HG03520 (cell line): ENCODE measurements around the gene MTAP.

Source experiments
- ATAC-seq: cut with Tn5 transposase; IDR thresholded peaks from one replicate; pipeline ENCODE4 v1.9.1; 2021; ENCODE audit warnings: mild to moderate bottlenecking, moderate library complexity; ENCODE audit not compliant: unreplicated experiment

The MTAP gene

DNA sequence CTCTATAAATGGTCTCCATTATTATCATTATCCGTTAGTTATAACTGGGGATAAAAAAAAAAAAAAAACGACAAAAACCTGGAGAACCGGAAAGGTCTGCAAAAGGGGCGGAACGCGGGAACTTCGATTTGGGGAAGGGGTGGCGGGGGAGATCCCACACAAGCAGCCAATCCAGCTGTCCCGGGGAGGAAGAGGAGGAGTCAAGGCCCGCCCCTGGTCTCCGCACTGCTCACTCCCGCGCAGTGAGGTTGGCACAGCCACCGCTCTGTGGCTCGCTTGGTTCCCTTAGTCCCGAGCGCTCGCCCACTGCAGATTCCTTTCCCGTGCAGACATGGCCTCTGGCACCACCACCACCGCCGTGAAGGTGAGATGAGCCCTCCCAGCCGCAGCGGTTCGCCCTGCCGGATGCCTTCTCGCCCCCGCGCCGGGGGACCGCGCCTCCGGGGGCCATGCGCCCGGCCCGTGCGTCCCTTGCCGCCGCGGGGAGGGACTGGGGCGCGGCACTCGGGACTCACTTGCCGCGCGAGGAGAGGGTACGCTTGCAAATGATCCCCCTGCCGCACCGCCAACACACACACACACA lies at the start of gene MTAP:
MTAP (plus strand) TSS at position 219 of the 583 bp plus-strand sequence; CDS start at position 332, 113 bp downstream.
- ATAC-seq, result peak; percentile 77

DNA sequence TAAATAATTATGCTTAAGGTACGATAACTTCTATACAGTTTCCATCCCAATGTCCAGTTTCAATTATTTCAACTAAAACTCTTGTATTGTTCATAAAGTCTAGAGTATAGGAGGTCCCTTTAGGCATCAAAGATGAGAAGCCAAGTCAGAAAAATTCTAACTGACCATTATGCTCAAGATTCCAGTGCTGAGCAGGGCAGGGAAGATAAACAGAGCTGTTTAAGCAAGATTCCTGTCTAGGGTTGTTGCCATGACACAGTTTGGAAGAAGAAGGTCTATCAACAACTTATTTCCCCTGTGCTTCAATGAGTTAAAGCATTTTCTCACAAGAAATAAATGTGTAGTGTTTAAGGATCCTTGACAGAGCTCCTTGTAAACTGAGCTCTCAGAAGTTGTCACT lies 48.9 kb upstream of the MTAP start:
- no peak for ATAC-seq

DNA sequence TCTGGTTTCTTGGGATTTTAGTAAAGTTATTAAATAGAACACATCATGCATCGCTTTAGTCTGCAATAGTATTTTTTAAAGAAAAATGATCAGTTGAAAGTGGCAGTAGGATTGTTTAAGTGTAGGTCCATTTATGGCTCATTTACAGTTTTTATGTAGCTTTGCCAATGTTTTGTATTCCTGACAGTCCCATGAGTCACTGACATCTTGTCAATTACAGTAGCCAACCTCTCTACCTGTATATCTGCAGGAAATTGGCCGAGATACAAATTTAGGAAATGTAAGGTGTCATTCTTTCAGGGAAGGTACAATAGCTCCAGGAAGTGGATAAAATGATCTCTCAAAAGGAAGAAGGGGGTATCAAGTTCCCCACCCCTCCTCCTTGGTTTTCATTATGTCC lies 47.7 kb upstream of the MTAP start:
- no peak for ATAC-seq

DNA sequence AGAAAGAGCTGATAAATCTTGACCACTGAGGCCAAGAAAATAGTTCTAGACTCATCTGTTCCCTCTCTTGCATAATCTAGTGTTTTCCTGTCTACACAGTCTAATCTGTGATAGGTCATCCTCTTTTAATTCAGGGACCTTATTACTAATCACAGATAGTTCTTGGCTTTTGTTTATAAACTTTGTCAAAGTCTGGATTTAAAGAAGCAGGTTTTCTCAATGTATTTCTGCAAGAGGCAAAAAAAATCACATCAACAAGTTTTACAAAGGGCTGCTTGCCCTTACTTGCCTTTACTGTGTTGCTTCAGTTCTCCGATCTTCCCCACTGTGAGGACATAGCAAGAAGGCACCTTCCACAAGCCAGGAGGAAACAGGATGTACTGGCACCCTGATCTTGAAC lies 43.9 kb upstream of the MTAP start:
- no peak for ATAC-seq

DNA sequence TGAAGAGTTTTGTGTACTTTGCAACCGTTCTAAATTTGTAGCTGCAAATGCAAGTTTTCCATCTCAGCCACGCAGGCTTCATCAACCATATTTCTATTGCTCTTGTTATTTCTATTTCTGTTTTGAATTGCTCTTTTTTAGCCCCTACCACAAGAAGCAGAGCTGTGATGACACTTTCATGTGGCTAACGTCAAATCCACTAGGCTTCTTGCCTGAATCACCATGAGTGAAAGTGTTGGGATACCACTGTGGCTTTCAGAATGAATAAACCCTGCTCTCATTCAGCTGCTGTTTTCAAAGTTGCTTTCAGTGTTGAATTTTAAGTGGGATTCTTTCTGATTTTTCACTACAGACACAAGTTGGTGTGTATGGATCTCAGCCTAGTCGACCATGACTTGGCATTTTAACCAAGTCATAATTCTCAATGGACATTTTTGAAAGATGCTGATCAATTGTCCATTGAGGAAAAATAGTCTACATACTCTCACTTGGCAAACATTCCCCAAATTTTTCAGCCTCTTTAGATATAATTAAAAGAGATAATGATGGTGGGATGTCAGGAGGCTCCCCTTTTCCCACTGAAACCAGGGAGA lies 41.0 kb upstream of the MTAP start:
- ATAC-seq, result peak; percentile 82

DNA sequence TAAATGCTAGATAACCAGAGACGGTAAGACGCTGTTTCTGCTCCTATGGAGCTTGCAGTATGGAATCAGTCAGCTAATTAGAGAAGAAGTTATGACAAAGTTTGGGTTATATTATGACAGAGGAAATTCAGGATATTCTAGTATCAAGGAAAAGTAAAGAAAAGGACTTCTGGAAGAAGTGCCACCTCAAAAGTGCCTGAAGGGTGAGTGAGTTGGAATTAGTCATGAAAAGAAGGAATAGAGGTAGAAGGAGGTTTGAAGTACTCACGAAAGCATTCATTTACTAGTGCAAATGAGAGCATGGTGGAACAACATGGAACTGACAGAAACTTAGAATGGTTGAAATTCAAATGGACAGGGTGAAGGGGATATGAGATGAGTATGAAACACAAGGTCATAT lies 40.4 kb upstream of the MTAP start:
- no peak for ATAC-seq

DNA sequence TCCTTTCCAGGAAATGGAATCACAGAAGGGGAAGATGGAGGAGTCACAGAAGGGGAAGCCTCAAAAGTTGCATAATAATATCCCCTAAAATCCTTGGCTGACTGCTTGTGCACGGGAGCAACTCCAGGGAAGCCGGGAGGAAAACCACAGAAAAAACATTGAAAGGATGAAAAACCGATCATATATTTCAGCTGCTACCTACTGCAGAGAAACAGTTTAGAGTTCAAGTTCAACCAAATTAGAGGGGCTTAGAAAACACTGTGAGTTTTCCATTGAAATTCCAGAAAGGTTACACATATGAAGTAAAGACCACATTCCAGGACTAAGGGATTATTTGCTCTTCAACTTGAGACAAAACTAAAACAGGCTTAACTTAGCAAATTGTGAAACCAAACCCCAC lies 37.6 kb upstream of the MTAP start:
- ATAC-seq, result no peak

DNA sequence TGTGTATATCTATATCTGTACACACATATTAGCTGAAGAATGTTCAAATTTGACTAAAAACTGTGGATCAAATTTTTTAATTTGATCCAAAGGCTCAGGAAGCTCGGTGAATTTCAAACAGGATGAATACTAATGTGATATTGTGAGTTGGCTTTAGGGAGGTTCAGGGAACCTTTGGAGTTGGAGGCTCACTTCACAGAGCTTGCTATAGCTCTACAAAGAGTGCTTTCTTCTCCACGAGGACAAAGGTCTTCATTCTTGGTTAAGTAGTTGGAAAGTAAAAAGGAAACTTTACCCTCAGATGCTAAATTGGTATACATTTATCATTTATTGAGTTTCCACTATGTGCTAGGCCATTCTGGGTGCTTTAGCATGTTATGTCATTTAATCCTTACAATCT lies 36.3 kb upstream of the MTAP start:
- ATAC-seq, result no peak

DNA sequence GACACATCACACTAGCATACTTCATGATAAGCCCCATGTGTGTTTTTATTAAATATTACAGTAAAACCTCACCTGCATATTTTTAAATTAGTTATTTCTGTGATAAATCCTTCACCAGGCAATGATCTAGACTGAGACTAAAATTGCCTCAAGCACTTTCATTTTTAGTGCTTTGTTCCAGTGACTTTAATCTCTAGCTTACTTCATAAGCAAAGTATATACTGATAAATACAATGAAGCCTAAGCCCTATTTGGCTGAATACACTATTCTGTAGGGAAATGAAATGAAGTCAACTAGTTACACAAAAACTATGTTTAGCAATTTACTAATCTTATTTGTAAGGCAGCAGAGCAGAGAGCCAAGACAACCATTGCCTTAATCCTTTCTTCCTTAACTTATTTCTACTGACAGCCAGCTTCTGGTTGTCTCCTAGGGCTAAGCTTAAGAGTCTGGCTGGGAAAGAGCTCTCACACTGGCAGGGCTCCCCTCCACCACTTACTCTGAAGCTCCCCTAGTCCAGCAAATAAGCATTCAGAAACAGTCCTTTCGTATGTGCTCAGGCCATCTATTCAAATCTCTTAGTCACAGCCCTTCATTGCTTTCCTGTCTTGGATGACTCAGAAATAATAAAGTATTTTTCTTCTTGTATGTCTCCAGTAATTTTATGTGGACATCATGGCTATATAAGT lies 31.4 kb upstream of the MTAP start:
- ATAC-seq, result no peak

DNA sequence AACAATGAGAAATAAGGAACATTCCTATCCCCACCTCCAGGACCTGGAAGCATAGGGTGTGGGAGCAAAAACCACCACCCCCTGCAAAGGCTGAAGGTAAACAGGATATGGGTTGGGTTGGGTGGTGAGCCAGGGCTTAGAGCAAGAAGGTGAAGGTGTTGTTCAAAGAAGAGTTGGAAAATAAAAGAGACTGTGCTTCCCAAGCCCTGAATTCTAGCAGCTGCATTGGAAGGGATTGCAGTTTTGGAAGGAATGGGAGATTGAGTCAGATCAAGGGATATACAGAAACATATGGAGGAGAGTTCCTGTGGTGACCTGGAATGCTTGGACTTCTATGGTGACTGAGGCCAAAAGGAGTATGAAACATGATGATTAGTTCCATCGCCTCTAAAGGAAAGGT lies 24.7 kb upstream of the MTAP start:
- ATAC-seq, result no peak

DNA sequence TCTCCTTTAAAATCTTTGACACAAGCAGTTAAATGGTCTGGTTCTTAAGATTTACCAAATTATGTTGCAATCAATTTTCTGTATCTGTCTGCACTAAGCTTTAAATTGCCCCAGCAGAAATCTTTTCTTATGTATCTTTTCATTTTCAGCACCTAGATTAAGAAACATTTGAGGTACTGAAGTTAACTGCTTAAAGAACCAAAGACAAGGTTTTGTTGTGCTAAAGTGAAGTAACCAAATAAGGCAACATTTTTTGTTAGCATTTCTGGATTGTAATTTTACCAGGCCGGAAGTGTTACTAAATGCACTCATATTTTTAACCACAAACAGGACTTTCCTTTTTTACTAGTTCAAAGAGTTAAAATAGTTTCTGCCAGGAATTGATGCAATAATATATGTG lies 24.1 kb upstream of the MTAP start:
- no peak for ATAC-seq

DNA sequence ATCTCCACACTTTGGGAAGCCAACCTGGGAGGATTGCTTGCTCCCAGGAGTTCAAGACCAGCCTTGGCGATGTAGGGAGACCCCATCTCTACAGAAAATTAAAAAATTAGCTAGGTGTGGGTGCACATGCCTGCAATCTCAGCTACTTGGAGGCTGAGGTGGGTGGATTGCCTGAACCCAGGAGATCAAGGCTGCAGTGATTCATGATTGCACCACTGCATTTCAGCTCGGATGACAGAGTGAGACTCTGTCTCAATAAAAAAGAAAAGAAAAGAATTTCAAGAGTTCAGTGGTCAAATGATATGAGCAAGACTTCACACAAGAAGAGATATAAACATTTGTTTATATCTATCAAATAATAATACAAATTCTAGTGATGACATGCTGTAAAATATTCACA lies 23.0 kb upstream of the MTAP start:
- no peak for ATAC-seq

DNA sequence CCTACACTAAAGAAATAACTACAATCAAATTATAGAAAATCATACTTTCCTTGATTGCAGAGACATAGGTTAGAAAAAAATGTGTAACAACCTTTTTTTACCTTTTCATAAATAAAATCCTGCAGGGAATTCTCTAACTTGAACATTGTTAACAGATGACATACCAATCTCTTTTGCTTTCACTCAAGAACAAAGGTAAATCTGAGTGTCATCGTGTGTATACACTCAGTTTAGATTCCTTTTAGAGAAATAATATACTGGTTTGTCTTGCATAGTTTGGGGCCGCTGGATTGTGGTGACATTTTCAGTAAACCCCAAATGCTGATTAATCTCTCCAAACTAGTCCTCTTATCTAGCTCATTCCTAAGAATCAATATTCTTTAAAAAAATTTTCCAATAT lies 20.8 kb upstream of the MTAP start:
- no peak for ATAC-seq

DNA sequence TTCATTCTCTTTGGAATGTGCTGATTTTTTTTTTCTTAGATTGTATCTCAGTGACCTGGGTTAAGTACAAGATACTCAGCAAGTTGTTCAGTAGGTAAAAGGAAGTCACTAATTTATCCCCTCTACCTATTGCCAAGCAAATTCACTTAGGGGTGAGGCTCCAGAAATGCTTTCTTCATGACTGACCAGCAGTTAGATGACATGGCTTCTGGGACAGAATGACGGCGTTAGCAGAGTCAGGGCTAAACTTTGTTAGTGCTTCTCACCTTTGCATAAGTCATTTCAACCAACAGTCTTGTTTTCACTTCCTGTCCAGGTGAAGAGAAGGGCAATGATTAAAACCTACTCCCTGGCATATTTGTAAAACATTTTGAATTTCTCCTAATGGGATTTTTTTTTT lies 20.2 kb upstream of the MTAP start:
- no peak for ATAC-seq

DNA sequence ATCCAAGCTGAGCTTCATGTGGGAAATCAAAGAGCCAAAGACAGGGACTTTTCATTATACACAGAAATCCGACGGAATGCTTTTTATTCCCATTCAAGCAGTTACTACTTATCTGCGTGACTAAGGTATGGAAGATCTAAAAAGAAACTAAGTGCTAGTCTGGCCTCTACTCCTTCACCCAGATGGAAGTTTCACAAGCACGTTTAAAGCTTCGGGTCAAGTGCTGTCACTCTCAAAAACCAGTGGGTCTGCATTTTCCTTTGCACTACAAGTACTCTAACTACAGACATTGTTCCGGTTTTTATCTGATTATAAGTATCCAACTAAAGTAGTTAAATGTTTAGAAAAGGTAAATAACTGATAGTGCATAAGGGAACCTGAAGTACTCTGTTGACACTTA lies 13.7 kb upstream of the MTAP start:
- no peak for ATAC-seq

DNA sequence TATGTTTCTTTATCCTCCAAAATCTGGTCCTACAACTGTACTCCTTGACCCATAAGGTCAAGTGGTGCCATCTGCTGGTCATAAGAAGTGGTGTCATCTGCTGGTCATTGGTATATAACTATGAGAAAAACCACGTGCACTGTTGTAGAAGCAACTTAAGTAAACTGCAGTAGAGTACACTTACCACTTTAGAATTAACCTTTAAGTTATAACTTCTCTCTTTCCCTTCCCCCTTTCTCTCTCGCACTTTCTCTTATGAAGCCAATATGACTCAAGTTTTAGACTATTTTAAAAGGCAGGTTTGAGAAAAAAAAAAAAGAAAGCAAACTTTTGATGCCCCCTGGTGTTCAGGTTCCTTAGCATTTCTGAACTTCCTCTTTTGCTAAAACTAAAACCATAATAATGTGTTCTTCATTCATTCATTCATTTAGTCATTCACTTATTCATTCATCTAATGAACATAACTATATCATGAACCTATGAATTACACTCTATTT lies 12.8 kb upstream of the MTAP start:
- peak; percentile 98 for ATAC-seq

DNA sequence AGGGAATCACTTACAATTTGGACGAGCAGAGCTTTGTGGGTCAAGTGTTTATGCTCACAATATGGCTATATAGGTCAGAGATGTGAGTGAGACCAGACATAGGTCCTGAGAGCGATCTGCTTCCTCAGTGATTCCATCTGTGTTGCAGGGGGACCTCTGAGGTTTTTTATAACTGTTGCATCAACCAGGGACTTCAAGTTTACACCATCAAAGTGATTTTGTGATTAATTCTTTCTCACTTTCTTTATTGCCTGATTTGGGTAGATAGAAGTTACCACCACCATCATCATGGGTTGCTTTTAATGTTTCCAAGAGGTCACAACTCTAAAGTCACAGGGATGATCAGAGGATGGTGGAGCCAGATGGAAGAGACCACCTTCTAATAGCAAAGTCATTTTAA lies 7.0 kb upstream of the MTAP start:
- no peak for ATAC-seq

DNA sequence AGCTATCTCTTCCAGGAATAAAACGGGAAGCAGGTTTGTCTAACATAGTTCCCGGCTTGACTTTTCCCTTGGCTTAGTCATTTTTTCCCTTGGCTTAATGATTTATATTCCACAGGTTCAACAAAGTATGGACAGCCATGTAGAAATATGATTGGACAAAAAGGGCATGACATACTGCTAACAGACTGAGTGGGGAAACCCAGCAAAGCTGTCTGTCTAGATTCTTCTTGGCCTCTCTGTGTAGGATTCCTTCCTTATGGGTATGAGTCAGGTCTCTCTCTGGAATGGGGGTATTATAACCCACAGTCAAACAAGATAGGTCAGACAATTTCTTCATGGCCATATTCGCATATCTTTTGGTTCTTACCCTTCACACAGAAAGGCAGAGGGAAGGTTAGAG lies 5.7 kb upstream of the MTAP start:
- no peak for ATAC-seq

DNA sequence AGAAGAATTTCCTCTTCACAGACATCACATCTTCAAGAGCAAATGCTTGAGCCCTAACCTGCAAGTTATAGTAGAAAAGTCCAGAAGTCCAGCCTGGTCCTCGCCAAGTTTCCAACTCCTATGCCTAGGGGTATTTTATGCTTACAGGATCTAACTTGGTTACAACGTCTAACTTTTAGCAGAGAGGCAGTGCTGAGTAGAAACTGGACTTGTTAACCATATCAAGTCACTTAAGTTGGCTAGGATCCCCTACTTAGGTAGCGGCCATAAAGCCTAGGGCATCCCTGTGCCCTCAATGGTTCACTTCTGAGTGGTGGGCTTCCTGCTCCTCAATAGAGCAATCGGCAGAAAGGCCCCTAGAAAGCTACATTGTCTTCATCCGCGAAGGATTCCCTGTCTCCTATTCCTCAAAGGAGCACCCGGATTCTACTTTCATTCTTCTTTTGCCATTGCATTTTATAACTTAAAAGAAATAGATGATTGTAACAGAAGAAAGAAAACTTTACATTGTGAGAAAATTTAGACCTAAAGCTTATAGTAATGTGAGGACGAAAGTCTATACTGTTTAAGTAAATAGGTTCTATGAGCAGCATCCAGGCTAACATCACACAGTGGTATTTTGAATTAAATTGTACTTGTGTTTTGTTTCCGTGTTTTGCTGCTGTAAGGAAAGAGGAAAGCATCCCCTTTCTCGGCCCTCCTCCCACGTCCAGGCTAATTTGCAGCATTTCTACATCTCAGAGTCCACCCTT lies 1.3 kb upstream of the MTAP start:
- no peak for ATAC-seq

DNA sequence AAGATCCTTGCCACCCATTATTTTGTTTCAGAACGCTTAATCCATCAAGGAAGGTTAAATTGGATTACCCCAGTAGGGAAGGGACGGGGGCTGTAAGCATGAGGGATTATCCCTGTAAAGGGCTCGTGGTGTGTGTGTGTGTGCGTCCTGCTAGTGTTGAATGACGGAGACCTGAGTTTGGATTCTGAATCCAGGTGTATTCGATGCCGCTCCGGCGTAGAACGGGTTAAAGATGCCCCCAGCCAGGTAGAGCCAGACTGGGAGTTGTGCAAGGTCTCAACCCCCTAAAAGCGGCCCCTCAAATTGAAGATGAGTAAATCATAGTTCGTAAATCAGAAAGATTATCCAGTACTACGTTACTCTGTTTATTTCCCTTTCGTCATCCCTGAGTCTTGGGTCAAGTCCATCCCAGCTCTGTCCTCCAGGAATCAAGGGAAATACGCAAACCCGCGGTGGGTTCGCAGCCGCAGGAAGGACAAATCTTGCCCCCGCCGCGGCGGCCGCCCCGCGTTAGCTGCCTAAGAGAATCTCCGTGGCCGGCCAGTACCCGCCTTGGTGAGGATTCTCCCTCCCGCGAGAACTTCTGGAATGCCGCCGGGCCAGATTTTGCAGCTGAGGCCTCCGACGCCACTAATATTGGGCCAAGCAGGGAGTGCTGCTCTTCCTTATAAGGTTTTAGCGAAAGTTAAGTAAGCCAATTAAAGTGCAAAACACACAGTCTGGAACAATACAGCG lies 586 bp upstream of the MTAP start:
- ATAC-seq, result peak; percentile 12

DNA sequence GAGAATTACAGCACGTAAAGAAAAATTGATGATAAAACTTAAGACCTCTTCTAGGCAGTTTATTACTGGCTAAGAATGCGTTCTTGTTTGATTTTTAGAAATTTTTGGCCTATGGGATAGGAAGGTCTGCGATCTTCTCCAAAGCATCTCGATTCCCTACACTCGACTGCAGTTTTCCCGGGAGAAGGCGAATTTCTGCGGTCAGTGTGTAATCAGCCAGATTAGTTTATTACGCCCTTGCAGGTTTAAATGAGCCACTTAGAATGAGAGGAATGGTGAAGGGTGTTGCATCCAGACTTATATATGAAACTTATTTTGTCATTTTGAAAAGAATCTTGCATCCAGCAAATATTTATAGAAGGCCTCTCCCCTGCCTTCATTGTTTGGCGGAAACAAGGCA lies 1.2 kb downstream of the MTAP start:
- no peak for ATAC-seq
